ENCODE measurements around the gene SEC22B.
"Not testable (repeated sequence)": the region's sequence is repeated elsewhere in the genome, so short reads cannot be mapped to it uniquely, and the experiment has no call there.

Gene SEC22B

GRCh38 chr1:120144626-120145025 lies 31.7 kb downstream of the SEC22B start:
- not testable (repeated sequence) for DNase-seq

DNA sequence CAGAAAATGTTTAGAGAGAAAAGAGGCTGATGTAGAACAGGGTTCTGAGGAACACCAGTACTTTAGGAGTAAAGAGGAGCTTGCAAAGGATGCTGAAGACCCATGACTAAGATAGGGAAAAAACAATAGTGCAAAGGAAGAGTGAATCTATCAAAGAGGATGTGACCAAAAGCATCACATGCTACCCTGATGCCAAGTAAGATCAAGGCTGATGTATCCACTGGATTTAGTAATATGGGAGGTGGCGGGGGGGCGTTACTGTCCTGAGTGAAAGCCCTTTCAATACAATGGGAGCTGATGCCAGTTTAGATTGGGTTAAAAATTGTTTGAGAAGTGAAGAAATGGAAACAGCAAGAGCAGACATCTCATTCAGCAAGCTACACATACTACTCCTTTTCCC lies 32.2 kb downstream of the SEC22B start:
- not testable (repeated sequence) for DNase-seq

- not testable (repeated sequence) for DNase-seq
Observed at GRCh38 chr1:120143334-120143733, 33.0 kb downstream of the SEC22B start.

DNA sequence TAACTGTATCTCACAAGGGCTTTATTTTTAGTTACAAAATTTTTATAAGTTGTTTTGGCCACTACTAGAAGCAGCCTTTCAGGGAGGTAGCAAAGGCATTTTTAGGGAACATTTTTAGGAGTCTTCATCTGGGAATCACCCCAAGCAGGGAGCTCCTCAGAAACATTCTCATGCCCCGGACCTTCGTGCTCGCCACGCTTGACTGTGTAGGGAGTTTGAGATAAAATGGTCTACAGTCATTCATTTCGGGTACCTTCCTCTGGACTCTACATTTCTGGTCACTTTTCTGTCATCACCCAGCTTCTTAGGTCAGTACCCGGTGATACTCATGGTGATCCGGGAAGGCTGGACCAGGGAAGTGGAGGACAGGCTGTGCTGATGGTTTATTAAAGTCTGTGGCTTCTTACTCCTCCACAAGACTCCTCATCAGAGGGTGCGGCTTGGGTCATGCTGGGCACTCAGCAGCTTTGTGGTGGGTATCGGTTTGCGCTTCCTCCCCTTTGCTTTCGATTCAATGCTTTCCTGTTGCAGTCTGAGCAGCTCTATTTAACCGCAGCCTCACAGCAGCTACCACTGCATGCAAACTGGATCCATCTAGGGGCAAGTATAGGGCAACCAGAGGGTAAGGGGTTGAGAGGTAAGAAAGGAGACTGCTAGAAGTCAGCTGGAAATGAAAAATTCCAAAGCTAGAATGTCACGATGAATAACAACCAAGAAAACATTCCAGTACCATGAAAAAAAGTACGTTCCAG lies 33.6 kb downstream of the SEC22B start:
- DNase-seq: not testable (repeated sequence)

- DNase-seq: not testable (repeated sequence)
Observed at GRCh38 chr1:120141865-120142264, 34.5 kb downstream of the SEC22B start.

- DNase-seq: not testable (repeated sequence)
Observed at GRCh38 chr1:120140656-120141265, 35.6 kb downstream of the SEC22B start.

- not testable (repeated sequence) for DNase-seq
Observed at GRCh38 chr1:120136086-120136485, 40.2 kb downstream of the SEC22B start.

DNA sequence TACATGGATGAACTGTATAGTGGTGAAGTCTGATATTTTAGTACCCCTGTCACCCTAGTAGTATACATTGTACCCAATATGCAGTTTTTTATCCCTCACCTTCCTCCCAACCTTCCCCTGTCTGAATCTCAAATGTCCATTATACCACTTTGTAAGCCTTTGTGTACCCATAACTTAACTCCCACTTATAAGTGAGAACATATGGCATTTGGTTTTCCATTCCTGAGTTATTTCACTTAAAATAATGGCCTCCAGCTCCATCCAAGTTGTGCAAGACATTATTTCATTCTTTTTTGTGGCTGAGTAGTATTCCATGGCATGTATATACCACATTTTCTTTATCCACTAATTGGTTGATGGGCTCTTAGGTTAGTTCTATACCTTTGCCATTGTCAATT lies 42.4 kb downstream of the SEC22B start:
- DNase-seq: not testable (repeated sequence)

DNA sequence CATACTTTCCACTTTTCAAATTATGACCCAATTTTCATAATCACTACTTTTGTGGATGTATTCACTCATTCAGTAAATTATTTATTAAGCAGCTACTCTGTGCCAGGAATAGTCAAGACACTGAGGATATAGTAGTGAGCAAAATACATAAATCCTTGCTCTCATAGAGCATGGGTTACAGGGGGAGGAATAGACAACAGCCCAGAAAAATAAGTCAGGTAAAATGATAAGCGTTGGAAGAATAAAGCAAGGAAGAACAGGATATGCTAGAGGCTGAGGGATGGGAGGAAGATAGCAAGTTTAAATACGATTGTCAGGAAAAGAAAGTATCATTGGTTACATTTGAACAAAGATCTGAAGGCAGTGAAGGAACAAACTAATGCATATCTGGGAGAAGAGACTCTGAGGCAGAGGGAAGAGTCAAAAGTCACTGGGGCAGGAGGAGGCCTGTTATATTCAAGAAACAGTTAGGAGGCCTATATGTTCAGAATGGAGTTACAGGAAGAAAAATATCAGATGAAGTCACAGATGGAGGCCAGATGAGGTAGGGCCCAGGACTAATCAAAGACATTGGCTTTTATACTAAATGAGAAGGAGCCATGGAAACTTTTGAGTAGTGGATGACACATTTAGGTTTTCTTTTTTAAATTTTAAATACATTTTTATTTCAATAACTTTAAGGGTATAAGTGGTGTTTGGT lies 42.9 kb downstream of the SEC22B start:
- no peak for DNase-seq

DNA sequence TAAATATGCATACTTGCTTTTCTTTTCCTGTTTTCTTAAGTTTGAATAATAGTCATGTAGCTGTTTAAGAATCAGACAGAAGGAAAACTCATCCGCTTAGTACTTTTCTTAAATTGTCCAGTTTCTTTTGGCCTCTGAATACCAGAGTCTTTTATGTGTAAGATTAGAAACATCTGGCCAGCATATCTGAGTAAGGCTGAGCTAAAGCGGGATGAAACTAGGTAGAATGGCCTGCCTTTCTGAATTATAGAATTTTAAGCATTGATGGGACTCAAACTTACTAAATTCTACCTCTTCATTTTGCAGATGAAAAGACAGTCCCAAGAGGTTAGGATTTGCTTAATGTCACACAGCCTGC lies 43.9 kb downstream of the SEC22B start:
- not testable (repeated sequence) for DNase-seq

- not testable (repeated sequence) for DNase-seq
Observed at GRCh38 chr1:120131611-120132405, 44.5 kb downstream of the SEC22B start.

GRCh38 chr1:120127921-120128320 lies 48.4 kb downstream of the SEC22B start:
- not testable (repeated sequence) for DNase-seq

- not testable (repeated sequence) for DNase-seq
Observed at GRCh38 chr1:120126216-120126615, 50.1 kb downstream of the SEC22B start.

GRCh38 chr1:120124628-120125027 lies 51.7 kb downstream of the SEC22B start:
- DNase-seq: not testable (repeated sequence)

- not testable (repeated sequence) for DNase-seq
Observed at GRCh38 chr1:120123813-120124510, 52.4 kb downstream of the SEC22B start.

DNA sequence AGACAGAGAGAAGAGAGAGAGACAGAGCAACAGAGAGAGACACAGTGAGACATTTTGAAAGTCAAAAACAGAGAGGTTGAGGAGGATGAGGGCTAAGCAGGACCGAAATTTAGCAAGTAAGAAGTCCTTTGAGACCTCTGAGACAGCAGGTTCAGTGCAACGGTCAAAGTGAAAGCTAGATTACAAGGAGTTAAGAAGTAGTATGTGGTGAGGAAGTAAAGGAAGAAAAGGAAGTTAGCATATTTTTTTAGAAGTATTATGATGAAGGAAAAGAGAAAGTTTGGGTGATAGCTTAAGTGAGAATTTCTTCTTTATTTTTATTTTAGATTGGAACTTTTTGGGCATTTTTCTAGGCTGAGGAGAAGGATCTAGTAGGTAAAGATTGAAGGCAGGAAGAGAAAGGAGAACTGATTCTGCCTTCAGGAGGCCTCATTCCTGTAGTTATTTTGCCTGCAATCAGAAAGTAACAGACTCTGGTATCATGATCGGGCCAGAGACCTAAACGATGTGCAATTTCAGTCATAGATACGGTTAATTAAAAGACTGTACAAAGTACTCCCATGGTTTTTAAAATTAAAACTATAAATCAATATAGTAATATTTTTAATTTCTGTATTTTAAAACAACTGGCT lies 53.9 kb downstream of the SEC22B start:
- not testable (repeated sequence) for DNase-seq

GRCh38 chr1:120121830-120122229 lies 54.5 kb downstream of the SEC22B start:
- DNase-seq: not testable (repeated sequence)

- not testable (repeated sequence) for DNase-seq
Observed at GRCh38 chr1:120120525-120120924, 55.8 kb downstream of the SEC22B start.

DNA sequence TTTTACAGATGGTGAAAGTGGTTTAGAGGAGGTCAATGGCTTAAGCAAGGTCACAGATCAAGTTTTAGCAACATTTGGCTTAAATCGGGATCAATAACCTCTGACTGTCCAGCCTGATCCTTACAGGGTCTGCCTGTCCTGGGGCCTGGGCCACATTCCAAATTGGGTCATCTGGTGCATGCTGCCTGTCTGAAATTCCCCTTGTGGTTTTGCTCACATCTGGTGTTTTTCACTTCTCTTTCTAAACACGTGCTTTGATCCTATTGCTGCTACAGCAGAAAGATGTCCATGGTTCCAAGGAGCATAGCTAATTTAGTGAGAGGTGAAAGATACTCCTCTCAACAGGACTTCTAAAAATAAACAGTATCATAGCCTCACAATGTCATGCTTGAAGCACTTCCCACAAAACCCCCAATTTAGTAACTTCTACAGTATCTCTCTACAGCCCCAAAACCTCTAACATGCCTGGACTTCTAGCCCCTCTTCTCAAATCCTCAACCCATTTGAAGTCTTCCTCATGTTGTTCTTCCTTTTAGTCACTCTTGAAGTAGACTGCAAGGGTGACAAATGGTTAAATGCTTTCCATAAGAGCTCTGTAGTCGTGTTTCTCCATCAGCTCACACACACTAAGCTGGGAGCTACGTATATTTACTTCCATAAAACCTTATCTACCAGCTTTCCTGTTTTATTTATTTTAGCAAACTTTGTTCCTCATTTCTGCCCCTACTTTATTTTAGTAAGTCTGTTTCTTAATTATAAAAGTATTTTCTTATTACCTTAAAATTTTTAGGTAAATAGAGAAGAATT lies 58.7 kb downstream of the SEC22B start:
- DNase-seq: not testable (repeated sequence)

DNA sequence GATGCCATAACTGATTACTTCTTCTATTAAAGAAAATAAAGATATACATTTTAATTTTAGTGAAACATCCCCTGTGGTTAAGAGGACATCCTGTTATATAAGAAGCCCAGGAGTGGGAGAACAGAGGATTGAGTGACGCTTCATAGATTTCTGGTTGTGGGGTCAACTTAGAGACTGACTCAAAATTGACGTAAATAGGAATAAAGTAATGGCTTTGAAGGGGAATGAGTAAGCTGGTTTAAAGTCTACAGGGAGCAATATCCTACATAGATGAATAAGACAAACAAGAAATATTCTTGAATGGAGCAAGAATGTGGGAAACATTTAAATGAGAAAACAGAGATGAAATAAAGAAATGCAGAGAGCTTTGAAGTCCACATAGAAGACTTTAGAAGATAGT lies 60.2 kb downstream of the SEC22B start:
- not testable (repeated sequence) for DNase-seq

DNA sequence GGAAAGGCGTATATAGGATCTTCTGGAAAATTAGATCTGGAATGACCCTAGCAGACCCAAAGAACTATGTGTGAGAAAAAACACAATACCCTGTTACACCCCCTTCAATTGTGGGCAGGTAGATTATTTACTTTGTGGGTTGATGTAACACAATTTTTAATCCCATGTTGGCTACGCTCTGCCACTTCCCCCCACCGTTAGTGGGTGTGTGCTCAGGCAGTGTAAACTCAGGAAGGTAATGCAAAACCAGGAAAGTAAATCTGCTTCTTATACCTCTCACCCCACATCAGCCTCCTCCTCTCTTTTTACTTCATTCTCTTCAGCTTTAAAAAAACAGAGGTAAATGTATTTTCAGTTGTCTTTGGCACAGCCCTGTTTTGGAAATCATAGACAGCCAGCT lies 63.2 kb downstream of the SEC22B start:
- not testable (repeated sequence) for DNase-seq

All from cortex of kidney (tissue), 1 donor.